NCI-H2081 treated with DMSO at 0.1 percent for 48 hours (cell line): ENCODE measurements around the gene TEKTIP1.

Experiments
- DNase-seq: peaks from one replicate; lab custom pipeline; 2025; lab: John Stamatoyannopoulos, UW

TEKTIP1 gene

GRCh38 chr19:3538258-3538929 lies 580 bp upstream of the TEKTIP1 start:
- DNase-seq, result no peak

GRCh38 chr19:3539756-3540118 lies 763 bp downstream of the TEKTIP1 start:
- DNase-seq, result no peak

- DNase-seq, result no peak
Measured at GRCh38 chr19:3543150-3544057, 4.4 kb downstream of the TEKTIP1 start.

GRCh38 chr19:3544058-3544376 lies 5.0 kb downstream of the TEKTIP1 start:
- DNase-seq, result no peak

- DNase-seq, result no peak
Measured at GRCh38 chr19:3544742-3545668, 6.0 kb downstream of the TEKTIP1 start.

- DNase-seq, result no peak
Measured at GRCh38 chr19:3545669-3546034, 6.7 kb downstream of the TEKTIP1 start.

GRCh38 chr19:3546119-3546518 lies 7.1 kb downstream of the TEKTIP1 start:
- DNase-seq, result no peak

GRCh38 chr19:3547301-3547731 lies 8.3 kb downstream of the TEKTIP1 start:
- DNase-seq, result no peak

GRCh38 chr19:3547767-3548282 lies 8.9 kb downstream of the TEKTIP1 start:
- no peak for DNase-seq

GRCh38 chr19:3548606-3549005 lies 9.6 kb downstream of the TEKTIP1 start:
- DNase-seq, result no peak

GRCh38 chr19:3549816-3550215 lies 10.8 kb downstream of the TEKTIP1 start:
- no peak for DNase-seq

GRCh38 chr19:3550947-3551791 lies 12.2 kb downstream of the TEKTIP1 start:
- no peak for DNase-seq

- DNase-seq, result no peak
Measured at GRCh38 chr19:3551792-3552095, 12.8 kb downstream of the TEKTIP1 start.

- no peak for DNase-seq
Measured at GRCh38 chr19:3554254-3555083, 15.5 kb downstream of the TEKTIP1 start.

- DNase-seq, result no peak
Measured at GRCh38 chr19:3555653-3556422, 16.9 kb downstream of the TEKTIP1 start.

GRCh38 chr19:3556423-3556977 lies 17.5 kb downstream of the TEKTIP1 start:
- no peak for DNase-seq

- DNase-seq, result no peak
Measured at GRCh38 chr19:3556978-3557460, 18.0 kb downstream of the TEKTIP1 start.

GRCh38 chr19:3557461-3558248 lies 18.7 kb downstream of the TEKTIP1 start, which contains the start of gene MFSD12:
Gene MFSD12, minus strand, starts transcription at chr19:3557586. Its CDS starts 183 bp downstream, at chr19:3557403.
- peak; percentile 33 for DNase-seq
